ENCODE measurements around the gene ZNF865.
A peak's percentile ranks its signal among the peaks of the same experiment; 100 is the strongest.

Gene ZNF865

GRCh38 chr19:55586976-55587668, 18.3 kb upstream of the ZNF865 start:
- DNase-seq (ENCODE audit: low spot score), result peak; percentile 87

DNA sequence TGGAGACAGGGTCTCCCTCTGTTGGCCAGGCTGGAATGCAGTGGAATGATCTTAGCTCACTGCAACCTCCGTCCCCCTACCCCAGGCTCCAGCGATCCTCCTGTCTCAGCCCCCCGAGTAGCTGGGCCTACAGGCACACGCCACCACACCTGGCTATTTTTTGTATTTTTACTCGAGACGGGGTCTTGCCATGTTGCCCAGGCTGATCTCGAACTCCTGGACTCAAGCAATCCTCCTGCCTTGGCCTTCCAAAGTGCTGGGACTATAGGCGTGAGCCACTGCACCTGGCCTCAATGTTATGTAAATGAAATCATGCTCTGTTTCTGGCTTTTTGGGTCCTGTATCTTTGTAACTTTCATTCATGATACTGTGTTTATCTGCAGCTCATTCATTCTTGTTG, 16.7 kb upstream of the ZNF865 start:
- DNase-seq (ENCODE audit: low spot score), result no peak

DNA sequence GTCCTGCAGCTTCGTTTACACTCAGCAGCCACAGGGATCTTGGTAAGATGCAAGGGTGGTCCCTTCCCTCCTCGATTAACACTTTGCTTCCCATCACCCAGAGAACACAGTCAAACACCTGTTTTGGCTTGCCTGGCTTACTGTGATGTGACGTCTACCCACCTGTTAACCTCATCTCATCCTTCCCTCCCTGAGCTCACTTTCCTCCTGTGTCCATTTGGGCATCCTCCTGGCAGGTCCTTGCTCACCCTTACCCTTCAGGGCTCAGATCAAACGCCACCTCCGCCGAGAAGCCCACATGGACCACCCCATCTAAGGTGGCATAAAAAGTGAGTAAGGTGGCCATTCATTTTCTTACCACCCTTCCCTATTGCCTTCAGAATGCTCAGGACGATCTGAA, 15.3 kb upstream of the ZNF865 start:
- no peak for DNase-seq (ENCODE audit: low spot score)

DNA sequence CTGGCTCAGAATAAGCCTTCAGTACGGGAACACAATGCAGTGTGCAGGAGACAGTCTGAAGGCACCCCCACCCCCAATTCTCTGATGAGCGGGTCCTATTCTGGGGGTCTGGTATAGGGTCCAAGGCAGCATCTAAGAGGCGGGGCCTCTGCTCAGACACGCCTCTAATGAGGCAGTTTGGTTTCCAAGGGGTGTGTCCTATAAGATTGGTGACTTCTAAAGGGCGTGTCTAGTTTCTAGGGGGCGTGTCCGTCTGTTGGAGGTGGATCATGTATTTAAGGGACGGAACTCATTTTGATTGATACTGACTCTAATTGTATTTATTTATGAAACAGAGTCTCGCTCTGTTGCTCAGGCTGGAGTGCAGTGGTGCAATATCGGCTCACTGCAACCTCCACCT, 14.8 kb upstream of the ZNF865 start:
- DNase-seq (ENCODE audit: low spot score), result no peak

DNA sequence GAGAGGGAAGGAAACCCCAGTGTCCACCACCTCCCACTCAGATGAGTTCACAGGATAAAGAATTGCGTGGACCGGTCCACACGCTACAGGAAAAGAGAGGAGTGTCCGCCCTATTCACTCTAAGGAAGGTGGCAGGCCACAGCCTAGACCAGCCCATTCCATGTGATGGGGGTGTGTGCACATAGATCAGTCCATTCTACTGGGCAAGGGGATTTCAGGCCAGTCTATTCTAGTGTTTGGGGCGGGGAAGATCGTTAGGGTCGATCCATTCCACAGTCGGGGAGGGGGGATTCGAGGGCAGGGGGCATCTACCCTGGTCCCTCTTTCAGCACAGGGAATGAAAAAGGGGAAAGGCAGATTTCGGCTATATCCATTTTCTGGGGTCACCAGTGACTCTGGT, 13.9 kb upstream of the ZNF865 start:
- DNase-seq (ENCODE audit: low spot score), result no peak

DNA sequence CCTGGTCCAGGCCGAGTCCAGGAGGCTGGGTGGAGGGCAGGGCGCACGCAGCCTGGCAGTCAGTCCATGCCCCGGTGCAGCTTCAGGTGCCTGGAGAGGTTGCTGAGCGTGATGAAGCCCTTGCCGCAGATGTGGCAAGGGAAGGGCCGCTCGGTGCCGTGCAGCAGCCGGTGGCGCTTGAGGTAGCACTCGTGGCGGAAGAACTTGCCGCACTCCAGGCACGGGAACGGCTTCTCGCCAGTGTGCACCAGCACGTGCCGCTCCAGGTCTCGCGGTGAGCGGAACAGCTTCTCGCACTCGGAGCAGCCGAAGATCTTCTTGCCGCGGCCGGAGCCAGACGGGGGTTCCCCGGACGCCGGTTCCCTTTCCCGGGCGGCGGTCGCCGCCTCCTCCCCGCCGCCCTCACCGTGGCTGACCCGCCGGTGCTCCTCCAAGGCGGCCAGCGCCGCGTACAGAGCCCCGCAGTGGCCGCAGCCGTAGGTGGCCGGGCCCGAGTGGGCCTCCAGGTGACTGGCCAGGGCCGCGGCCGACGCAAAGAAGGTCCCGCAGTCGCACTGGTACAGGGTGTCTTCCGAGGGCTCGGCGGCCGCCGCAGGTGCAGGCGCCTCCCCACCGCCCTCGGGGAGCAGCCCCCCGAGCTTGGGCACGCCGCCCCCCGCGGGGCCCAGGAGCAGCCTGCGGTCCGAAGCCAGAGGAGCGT, 12.9 kb upstream of the ZNF865 start:
- no peak for DNase-seq (ENCODE audit: low spot score)

- no peak for DNase-seq (ENCODE audit: low spot score)
These were observed 12.2 kb upstream of the ZNF865 start for GRCh38 chr19:55593096-55593772.

DNA sequence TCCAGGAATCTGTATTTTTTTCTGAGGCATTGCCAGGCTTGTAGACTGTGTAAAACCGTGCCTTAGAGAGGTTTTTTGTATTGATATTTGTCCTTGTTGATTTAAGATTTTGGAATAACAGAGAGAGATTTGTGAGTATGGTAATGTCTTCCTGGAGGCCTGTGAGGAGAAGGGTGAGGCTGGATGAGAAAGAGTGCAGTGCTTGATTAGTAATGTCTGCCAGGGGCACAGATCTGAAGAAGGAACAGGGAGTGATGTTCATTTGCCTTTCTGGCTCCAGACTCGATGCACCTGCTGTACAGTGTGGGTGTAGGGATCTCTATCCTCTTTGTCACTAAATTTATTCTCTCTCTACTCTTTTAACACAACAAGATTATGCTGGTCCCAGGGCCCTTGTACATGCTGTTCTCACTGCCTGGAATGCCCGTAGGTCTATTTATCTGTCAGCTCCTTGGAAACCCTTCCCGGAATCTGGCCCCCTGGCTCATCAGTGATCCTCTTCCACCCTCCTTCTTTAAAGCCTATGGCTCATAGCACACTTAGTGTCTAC, 10.4 kb upstream of the ZNF865 start:
- no peak for DNase-seq (ENCODE audit: low spot score)

GRCh38 chr19:55596304-55596703, 9.1 kb upstream of the ZNF865 start:
- DNase-seq (ENCODE audit: low spot score), result no peak

GRCh38 chr19:55597501-55597921, 7.9 kb upstream of the ZNF865 start:
- DNase-seq (ENCODE audit: low spot score), result no peak

DNA sequence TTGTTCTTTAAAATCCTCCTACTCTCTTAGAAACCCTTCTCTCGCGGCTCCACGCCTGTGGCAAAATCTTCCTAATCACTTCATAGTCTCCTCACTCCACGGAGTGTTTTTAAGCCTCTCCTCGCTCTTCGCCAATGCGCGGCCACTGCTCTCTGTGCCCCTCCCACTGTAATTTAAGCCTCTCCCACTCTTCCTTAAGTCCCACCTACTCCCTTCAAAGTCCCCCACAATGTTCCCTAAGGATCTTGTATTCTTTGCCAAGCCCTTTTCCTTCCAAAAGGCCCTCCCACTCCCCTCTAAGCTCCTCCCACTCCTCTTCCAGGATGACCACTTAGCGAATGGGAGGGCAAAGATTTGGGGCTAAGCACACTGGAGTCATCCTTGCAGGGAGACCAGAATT, 7.4 kb upstream of the ZNF865 start:
- no peak for DNase-seq (ENCODE audit: low spot score)

DNA sequence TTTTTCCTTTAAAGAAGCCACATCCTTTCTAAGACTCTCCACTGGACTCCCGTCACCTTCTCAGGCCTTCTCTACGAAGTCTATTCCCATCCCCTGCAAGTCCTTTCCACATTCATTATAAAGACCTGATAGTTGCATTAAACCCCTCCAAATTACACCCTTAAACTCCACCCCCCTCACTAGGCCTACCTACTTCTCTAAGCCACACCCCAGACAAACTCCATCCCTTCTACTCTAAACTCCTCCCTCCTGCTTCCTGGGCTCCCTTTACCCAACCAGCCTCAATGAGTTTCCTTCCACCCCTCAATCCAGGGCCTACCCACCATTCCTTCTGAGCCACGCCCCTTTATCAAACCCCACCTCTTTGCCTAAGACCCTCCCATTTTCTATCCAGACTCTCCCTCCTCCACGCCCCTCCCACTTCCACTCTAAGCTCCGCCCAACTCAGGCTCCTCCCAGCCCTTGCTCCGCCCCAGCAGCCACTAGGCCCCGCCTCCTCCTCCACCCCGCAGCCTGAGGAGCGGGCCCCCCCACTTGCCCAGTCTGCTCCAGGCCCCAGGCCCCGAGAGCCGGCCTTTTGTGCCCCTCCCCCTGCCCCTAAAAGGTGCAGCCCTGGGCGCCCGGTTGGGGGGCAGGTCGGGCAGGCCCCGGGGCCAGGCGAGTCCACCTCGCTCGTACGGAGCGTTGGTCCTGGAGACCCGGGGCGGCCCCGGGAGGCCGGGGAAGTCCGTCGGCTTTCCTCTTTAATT, 6.6 kb upstream of the ZNF865 start:
- DNase-seq (ENCODE audit: low spot score), result peak; percentile 93

DNA sequence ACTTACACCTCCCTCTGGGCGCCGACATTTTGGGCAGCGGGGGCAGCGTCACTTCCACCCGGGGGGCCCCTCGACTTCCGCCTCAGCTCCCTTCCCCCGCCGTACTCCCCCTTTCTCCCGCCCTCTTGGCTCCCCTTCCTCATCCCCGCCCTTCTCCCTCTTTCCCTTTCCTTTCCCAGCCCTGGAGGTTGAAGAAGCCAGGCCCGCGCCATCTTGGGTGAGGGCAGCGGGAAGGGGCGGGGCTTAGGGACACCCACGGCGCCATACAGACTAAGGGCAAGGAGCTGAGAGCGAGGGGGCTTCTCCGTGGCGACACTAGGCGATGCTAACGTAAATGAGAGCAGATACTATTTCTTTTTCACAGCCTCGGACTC, 6.0 kb upstream of the ZNF865 start, which contains the start of gene FIZ1:
Gene FIZ1, minus strand, starts transcription at position 50 of the 374 bp plus-strand sequence. CDS start 1,652 bp downstream, outside the sequence.
- peak; percentile 99 for DNase-seq (ENCODE audit: low spot score)

DNA sequence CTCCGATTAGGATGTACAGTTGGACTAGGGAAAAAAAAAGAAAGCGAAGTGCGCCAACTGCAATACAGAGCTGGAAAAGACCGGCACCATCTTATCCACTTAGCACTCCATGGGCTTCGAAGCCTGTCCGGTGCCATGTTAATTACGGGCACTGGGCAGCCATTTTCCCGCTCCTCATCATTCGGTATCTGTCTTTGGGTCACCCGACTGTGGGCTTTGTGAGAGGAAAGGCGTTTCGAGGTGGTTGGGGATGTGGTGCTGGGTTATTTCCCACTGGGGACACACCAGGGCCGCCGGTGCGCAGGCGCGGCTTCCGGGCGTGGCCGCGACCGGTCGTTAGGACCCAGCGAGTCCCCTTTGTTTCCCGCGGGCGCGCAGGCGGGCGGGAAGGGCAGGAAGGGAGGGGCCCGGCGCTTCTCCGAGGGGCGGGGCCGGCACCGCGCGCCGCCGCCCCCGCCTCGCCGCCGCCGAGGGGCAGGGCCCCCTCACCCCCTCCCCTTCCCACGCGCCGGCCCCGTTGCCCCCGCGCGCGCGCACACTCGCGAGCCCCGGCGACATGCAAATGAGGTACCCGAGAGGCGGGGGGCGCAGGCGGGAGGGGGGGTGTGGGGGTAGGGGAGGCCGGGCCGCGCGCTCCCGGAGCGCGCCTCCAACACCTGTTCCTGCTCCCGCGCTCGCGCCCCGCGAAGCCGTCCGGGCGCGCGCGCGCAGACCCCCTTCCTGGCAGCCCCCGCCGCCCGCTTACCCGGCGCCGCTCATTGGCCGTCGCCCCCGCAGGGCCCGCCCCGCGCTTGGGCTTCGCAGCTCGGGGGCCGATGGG, 5.4 kb upstream of the ZNF865 start, which contains the start of gene ZNF524:
Gene ZNF524, plus strand, starts transcription at position 447 of the 820 bp plus-strand sequence. CDS start 1,825 bp downstream, outside the sequence.
- peak; percentile 93 for DNase-seq (ENCODE audit: low spot score)

- no peak for DNase-seq (ENCODE audit: low spot score)
These were observed 4.8 kb upstream of the ZNF865 start for GRCh38 chr19:55600662-55601028.

DNA sequence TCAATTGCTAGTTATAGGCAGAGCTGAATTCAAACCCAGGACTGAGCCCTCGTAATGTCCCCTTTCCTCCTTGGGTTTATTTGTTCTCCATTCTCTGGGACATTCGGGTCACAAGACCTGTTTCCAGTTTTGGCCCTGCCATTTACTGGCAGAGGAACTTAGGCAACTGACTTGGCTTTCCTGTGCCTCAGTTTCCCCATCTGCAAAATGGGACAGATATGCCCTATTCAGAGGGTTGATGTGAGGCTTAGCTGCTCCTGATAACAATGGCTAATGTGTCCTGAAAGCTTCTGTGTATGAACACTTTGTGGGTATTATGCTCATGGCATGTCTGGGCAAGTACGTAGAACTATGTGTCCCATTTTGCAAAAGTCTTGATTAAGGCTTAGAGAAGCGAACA, 4.4 kb upstream of the ZNF865 start:
- no peak for DNase-seq (ENCODE audit: low spot score)

- no peak for DNase-seq (ENCODE audit: low spot score)
These were observed 3.1 kb upstream of the ZNF865 start for GRCh38 chr19:55602104-55603001.

- no peak for DNase-seq (ENCODE audit: low spot score)
These were observed 2.3 kb upstream of the ZNF865 start for GRCh38 chr19:55603115-55603514.

- DNase-seq (ENCODE audit: low spot score), result no peak
These were observed 1.7 kb upstream of the ZNF865 start for GRCh38 chr19:55603581-55604292.
